IPS-15b (cell line): Measurements from ENCODE around the gene TRDMT1.
"Not testable (repeated sequence)": the region's sequence is repeated elsewhere in the genome, so short reads cannot be mapped to it uniquely, and the experiment has no call there.

ENCODE experiments used
- H3K27me3 ChIP-seq: one replicate; pipeline ENCODE4 v1.6.1; 2013; ENCODE audit warnings: low read length; ENCODE audit not compliant: control insufficient read depth, insufficient read depth
- H3K36me3 ChIP-seq: one replicate; pipeline ENCODE4 v1.6.1; 2013; ENCODE audit warnings: low read length; ENCODE audit not compliant: control insufficient read depth, insufficient read depth
- H3K4me1 ChIP-seq: one replicate; pipeline ENCODE4 v1.6.1; 2013; ENCODE audit warnings: mild to moderate bottlenecking, low read length; ENCODE audit not compliant: control insufficient read depth, insufficient read depth
- H3K4me3 ChIP-seq: one replicate; pipeline ENCODE4 v1.5.1; 2013; ENCODE audit warnings: low read depth, low read length
- H3K9ac ChIP-seq: one replicate; pipeline ENCODE4 v1.6.1; 2013; ENCODE audit warnings: low read depth, mild to moderate bottlenecking, low read length
- H3K9me3 ChIP-seq: one replicate; pipeline ENCODE4 v1.6.1; 2013; ENCODE audit warnings: mild to moderate bottlenecking, low read length; ENCODE audit not compliant: control insufficient read depth, insufficient read depth

The TRDMT1 gene

GRCh38 chr10:17122726-17123661 is 78.5 kb downstream of the TRDMT1 start:
- no peaks in the 10 kb centered on the region for H3K36me3 ChIP-seq
- H3K4me1 ChIP-seq: peaks cover 6% of the 10 kb centered on the region
- no peaks in the 10 kb centered on the region for H3K9me3 ChIP-seq
- H3K9ac ChIP-seq: no peak overlapping the region
- no peaks in the 10 kb centered on the region for H3K27me3 ChIP-seq
- no peak overlapping the region for H3K4me3 ChIP-seq

- H3K9me3 ChIP-seq: no peaks in the 10 kb centered on the region
- peaks cover 6% of the 10 kb centered on the region for H3K4me1 ChIP-seq
- no peaks in the 10 kb centered on the region for H3K27me3 ChIP-seq
- no peak overlapping the region for H3K4me3 ChIP-seq
- H3K36me3 ChIP-seq: no peaks in the 10 kb centered on the region
- H3K9ac ChIP-seq: no peak overlapping the region
Measured at GRCh38 chr10:17122052-17122451, 79.4 kb downstream of the TRDMT1 start.

- Histone ChIP-seq H3K9me3 (no peaks in the 10 kb centered on the region), H3K4me3 (no peak overlapping the region), H3K27me3 (no peaks in the 10 kb centered on the region), H3K4me1 (peaks cover 6% of the 10 kb centered on the region), H3K36me3 (no peaks in the 10 kb centered on the region), H3K9ac (no peak overlapping the region)
Measured at GRCh38 chr10:17120694-17121093, 80.8 kb downstream of the TRDMT1 start.

GRCh38 chr10:17119845-17120244 is 81.6 kb downstream of the TRDMT1 start:
- Histone ChIP-seq H3K4me1 (peaks cover 6% of the 10 kb centered on the region), H3K4me3 (no peak overlapping the region), H3K9me3 (no peaks in the 10 kb centered on the region)

GRCh38 chr10:17116193-17116592 is 85.3 kb downstream of the TRDMT1 start:
- no peak overlapping the region for H3K4me3 ChIP-seq
- no peak overlapping the region for H3K9ac ChIP-seq
- H3K4me1 ChIP-seq: no peaks in the 10 kb centered on the region
- H3K27me3 ChIP-seq: no peaks in the 10 kb centered on the region
- no peaks in the 10 kb centered on the region for H3K36me3 ChIP-seq
- H3K9me3 ChIP-seq: no peaks in the 10 kb centered on the region

More at GRCh38 chr10:17119845-17120244, 81.6 kb downstream of the TRDMT1 start:
- Histone ChIP-seq H3K27me3 (no peaks in the 10 kb centered on the region), H3K36me3 (no peaks in the 10 kb centered on the region), H3K9ac (no peak overlapping the region)

- no peaks in the 10 kb centered on the region for H3K27me3 ChIP-seq
- no peaks in the 10 kb centered on the region for H3K4me1 ChIP-seq
- no peaks in the 10 kb centered on the region for H3K9me3 ChIP-seq
- no peak overlapping the region for H3K4me3 ChIP-seq
- H3K36me3 ChIP-seq: no peaks in the 10 kb centered on the region
- no peak overlapping the region for H3K9ac ChIP-seq
Measured at GRCh38 chr10:17115683-17116082, 85.8 kb downstream of the TRDMT1 start.

GRCh38 chr10:17114878-17115444 is 86.5 kb downstream of the TRDMT1 start:
- not testable (repeated sequence) for H3K9me3 ChIP-seq, H3K4me1 ChIP-seq, H3K27me3 ChIP-seq, H3K4me3 ChIP-seq, H3K36me3 ChIP-seq, H3K9ac ChIP-seq

GRCh38 chr10:17113889-17114540 is 87.5 kb downstream of the TRDMT1 start:
- H3K9ac ChIP-seq: no peak overlapping the region
- no peaks in the 10 kb centered on the region for H3K27me3 ChIP-seq

GRCh38 chr10:17113346-17113745 is 88.1 kb downstream of the TRDMT1 start:
- no peak overlapping the region for H3K9ac ChIP-seq
- H3K36me3 ChIP-seq: no peaks in the 10 kb centered on the region
- no peaks in the 10 kb centered on the region for H3K4me1 ChIP-seq
- H3K4me3 ChIP-seq: no peak overlapping the region
- no peaks in the 10 kb centered on the region for H3K27me3 ChIP-seq
- H3K9me3 ChIP-seq: no peaks in the 10 kb centered on the region

More at GRCh38 chr10:17113889-17114540, 87.5 kb downstream of the TRDMT1 start:
- Histone ChIP-seq H3K36me3 (no peaks in the 10 kb centered on the region), H3K4me3 (no peak overlapping the region), H3K4me1 (no peaks in the 10 kb centered on the region), H3K9me3 (no peaks in the 10 kb centered on the region)

GRCh38 chr10:17112566-17112965 is 88.9 kb downstream of the TRDMT1 start:
- no peak overlapping the region for H3K4me3 ChIP-seq
- no peaks in the 10 kb centered on the region for H3K9me3 ChIP-seq
- no peaks in the 10 kb centered on the region for H3K4me1 ChIP-seq
- no peaks in the 10 kb centered on the region for H3K27me3 ChIP-seq
- H3K36me3 ChIP-seq: no peaks in the 10 kb centered on the region
- no peak overlapping the region for H3K9ac ChIP-seq

GRCh38 chr10:17109475-17110207 is 91.8 kb downstream of the TRDMT1 start:
- Histone ChIP-seq H3K9me3 (no peaks in the 10 kb centered on the region), H3K4me3 (no peak overlapping the region), H3K4me1 (no peaks in the 10 kb centered on the region), H3K9ac (no peak overlapping the region), H3K27me3 (no peaks in the 10 kb centered on the region), H3K36me3 (no peaks in the 10 kb centered on the region)
